Gastrocnemius medialis (tissue), 4 donors: Measurements from ENCODE around the gene C1orf94. TPM values are rescaled to one million over a fixed set of nuclear protein-coding genes. Genes with fewer than 3 reads are reported as not detected.

Experiments used
- ATAC-seq, 2 donors: fragments of 150-250 bp; one replicate each; pipeline ENCODE4 v1.9.1; 2016
- DNase-seq, 2 donors: peaks; one replicate each; pipeline ENCODE4 v3.0.0-alpha.2; 2019
- H3K27ac ChIP-seq, 4 donors: fragments of 200-600 bp; sonication (generic); 1 replicate in 1 of 4; 2 replicates in 3 of 4; pipeline ENCODE4 v1.5.1; 2016 to 2018; ENCODE audit warnings: mild to moderate bottlenecking in 2 of 4, moderate library complexity in 1 of 4
- H3K27me3 ChIP-seq, 3 donors: fragments of 200-600 bp; sonication (generic) in 2 of 3; 1 replicate in 1 of 3; 2 replicates in 2 of 3; pipeline versions ENCODE4 v1.5.1 to v1.6.0; 2016 to 2019; ENCODE audit warnings: mild to moderate bottlenecking in 1 of 3, moderate library complexity in 1 of 3
- H3K36me3 ChIP-seq, 2 donors: fragments of 200-600 bp; sonication (generic) in 1 of 2; one replicate each; pipeline ENCODE4 v1.5.1; 2017 to 2018
- H3K4me1 ChIP-seq, 2 donors: fragments of 200-600 bp; sonication (generic) in 1 of 2; one replicate each; pipeline ENCODE4 v1.5.1; 2016 to 2017; ENCODE audit warnings: mild to moderate bottlenecking in 2 of 2
- H3K4me3 ChIP-seq, 4 donors: fragments of 200-600 bp; sonication (generic) in 3 of 4; 1 replicate in 1 of 4; 2 replicates in 3 of 4; pipeline ENCODE4 v1.5.1; 2016 to 2019; ENCODE audit warnings: mild to moderate bottlenecking in 2 of 4
- H3K9me3 ChIP-seq, 3 donors: fragments of 200-600 bp; sonication (generic) in 2 of 3; 1 replicate in 1 of 3; 2 replicates in 2 of 3; pipeline ENCODE4 v1.5.1; 2016 to 2019
- POLR2A ChIP-seq, 2 donors: fragments of 450-650 bp; IDR thresholded peaks; one replicate each; pipeline ENCODE4 v1.6.1; 2017; ENCODE audit warnings: antibody characterized with exemption in 2 of 2, mild to moderate bottlenecking in 2 of 2, moderate library complexity in 2 of 2
- in situ Hi-C, 4 donors: fragments of 200-750 bp; cut with MboI; loops; one replicate each; pipeline versions ENCODE4 v1.15.0 to v1.8.0; 2017; ENCODE audit warnings: low sequenced_read_pairs in 4 of 4
- intact Hi-C: fragments of 100-400 bp; cut with DNase I; formaldehyde crosslinking; loops from one replicate; pipeline ENCODE4 v1.15.1; 2023; ENCODE audit warnings: low total_unique reads
- total RNA-seq, 4 donors: library from RNA; depleted of rRNA; stranded (reverse); fragments of >200 nt; gene quantifications; one replicate each; pipeline versions ENCODE4 v1.1.0 to v1.2.3, GENCODE V29; 2016
- TF ChIP-seq, protein P1 (sequence below), 5 experiments: fragments of 450-650 bp in 3 of 5; fragments of 200-600 bp in 2 of 5; sonication (generic) in 2 of 5; IDR thresholded peaks in 4 of 5; conservative IDR thresholded peaks in 1 of 5; 1 replicate in 4 of 5; 2 replicates in 1 of 5; pipeline ENCODE4 v1.5.1; 2016 to 2019; ENCODE audit warnings: antibody characterized with exemption in 5 of 5, mild to moderate bottlenecking in 3 of 5, moderate library complexity in 3 of 5

The C1orf94 gene
- total RNA-seq, 4 donors from 2014 or later = not detected

DNA sequence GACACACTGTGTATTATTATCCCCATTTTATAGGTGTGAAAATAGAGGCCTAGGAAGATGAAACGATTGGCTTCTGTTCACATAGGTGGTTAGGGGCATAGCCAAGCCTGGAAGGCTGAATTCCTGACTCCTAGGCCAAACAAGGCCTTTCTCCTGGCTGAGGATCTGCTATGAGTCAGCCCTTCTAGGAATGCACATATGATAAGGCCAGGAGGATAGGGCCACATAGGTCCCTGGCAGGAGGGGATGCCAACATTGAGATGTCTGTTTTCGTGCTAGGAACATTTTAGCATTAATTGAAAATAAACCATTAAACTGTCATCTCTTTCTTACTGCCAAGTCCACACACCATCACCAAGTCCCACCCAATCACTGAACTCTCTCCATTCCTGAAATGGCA is 20.8 kb upstream of the C1orf94 start:
- no peak for ATAC-seq
- H3K4me3 ChIP-seq = no peak overlapping the region
- no peak for DNase-seq
- H3K4me1 ChIP-seq = no peaks in the 10 kb centered on the region
- H3K9me3 ChIP-seq = no peaks in the 10 kb centered on the region
- no peak overlapping the region for H3K27ac ChIP-seq
- in situ Hi-C loops = loop anchor here in 1 of 4 donors (25.0 kb wide), 2 partner anchors 419 to 519 kb away; no protein-coding TSS in a partner anchor
- H3K36me3 ChIP-seq = no peaks in the 10 kb centered on the region
- intact Hi-C loops = no loop called here
- TF ChIP-seq, protein P1, sequence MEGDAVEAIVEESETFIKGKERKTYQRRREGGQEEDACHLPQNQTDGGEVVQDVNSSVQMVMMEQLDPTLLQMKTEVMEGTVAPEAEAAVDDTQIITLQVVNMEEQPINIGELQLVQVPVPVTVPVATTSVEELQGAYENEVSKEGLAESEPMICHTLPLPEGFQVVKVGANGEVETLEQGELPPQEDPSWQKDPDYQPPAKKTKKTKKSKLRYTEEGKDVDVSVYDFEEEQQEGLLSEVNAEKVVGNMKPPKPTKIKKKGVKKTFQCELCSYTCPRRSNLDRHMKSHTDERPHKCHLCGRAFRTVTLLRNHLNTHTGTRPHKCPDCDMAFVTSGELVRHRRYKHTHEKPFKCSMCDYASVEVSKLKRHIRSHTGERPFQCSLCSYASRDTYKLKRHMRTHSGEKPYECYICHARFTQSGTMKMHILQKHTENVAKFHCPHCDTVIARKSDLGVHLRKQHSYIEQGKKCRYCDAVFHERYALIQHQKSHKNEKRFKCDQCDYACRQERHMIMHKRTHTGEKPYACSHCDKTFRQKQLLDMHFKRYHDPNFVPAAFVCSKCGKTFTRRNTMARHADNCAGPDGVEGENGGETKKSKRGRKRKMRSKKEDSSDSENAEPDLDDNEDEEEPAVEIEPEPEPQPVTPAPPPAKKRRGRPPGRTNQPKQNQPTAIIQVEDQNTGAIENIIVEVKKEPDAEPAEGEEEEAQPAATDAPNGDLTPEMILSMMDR (IDR thresholded peaks at IDR 0.05 in 4 of 5, conservative IDR thresholded peaks at IDR 0.05 in 1 of 5) = no peak
- TF ChIP-seq POLR2A (IDR thresholded peaks at IDR 0.05) = no peak
- peaks cover 0 to 2% (median 0%) of the 10 kb centered on the region in 3 donors for H3K27me3 ChIP-seq

DNA sequence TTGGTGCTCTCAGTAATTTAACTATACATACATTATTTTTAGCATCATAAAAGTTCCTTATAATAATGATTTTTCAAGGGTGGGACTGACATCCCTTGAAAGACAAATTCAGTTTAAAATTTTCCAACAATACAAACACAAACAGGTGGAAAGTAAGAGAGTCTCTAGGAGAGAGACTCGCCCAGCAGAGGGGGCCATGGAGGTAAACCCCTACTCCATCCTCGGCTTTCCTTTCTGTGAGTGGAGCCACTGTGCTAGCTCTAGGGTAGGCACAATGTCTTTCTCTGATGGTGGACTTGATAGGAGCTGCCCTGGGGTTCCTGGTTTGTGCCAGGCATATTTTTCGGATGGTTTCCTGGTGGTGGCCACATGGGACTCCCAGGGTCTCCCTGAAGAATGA is 20.0 kb upstream of the C1orf94 start:
- Histone ChIP-seq H3K4me1 (no peaks in the 10 kb centered on the region), H3K27ac (no peak overlapping the region), H3K36me3 (no peaks in the 10 kb centered on the region), H3K4me3 (no peak overlapping the region), H3K27me3 (peaks cover 2 to 10% (median 8%) of the 10 kb centered on the region in 3 donors), H3K9me3 (no peaks in the 10 kb centered on the region)
- DNase-seq = no peak
- intact Hi-C loops = no loop called here
- ATAC-seq = no peak
- in situ Hi-C loops = loop anchor here in 1 of 4 donors (25.0 kb wide), 2 partner anchors 419 to 519 kb away; no protein-coding TSS in a partner anchor
- no peak for TF ChIP-seq POLR2A (IDR thresholded peaks at IDR 0.05)
- TF ChIP-seq, protein P1 (IDR thresholded peaks at IDR 0.05 in 4 of 5, conservative IDR thresholded peaks at IDR 0.05 in 1 of 5) = no peak

GRCh38 chr1:34162852-34163766 is 13.6 kb upstream of the C1orf94 start:
- in situ Hi-C loops = loop anchor here in 1 of 4 donors (25.0 kb wide), 2 partner anchors 426 to 526 kb away; no protein-coding TSS in a partner anchor
- DNase-seq (peak; percentile 8 to 17), ATAC-seq (peak; percentile 58 to 68)

GRCh38 chr1:34163792-34164731 is 12.6 kb upstream of the C1orf94 start:
- Histone ChIP-seq H3K36me3 (no peaks in the 10 kb centered on the region), H3K4me3 (peak overlapping the region; percentile 27 to 49 (median 43)), H3K27ac (no peak overlapping the region), H3K9me3 (no peaks in the 10 kb centered on the region), H3K4me1 (peaks cover 10 to 11% of the 10 kb centered on the region in 2 donors), H3K27me3 (peaks cover 48 to 66% (median 66%) of the 10 kb centered on the region in 3 donors)
- intact Hi-C loops = loop anchor here (5.0 kb wide), 1 partner anchor 532 kb away; no protein-coding TSS in a partner anchor
- ATAC-seq = no peak
- DNase-seq = no peak
- in situ Hi-C loops = loop anchor here in 1 of 4 donors (25.0 kb wide), 2 partner anchors 427 to 527 kb away; no protein-coding TSS in a partner anchor
- TF ChIP-seq, protein P1 (IDR thresholded peaks at IDR 0.05 in 4 of 5, conservative IDR thresholded peaks at IDR 0.05 in 1 of 5) = no peak
- TF ChIP-seq POLR2A (IDR thresholded peaks at IDR 0.05) = no peak

More at GRCh38 chr1:34162852-34163766, 13.6 kb upstream of the C1orf94 start:
- Histone ChIP-seq H3K36me3 (no peaks in the 10 kb centered on the region), H3K4me3 (peak overlapping the region; percentile 27 to 49 (median 43)), H3K27me3 (peaks cover 48 to 65% (median 63%) of the 10 kb centered on the region in 3 donors), H3K4me1 (peaks cover 10 to 11% of the 10 kb centered on the region in 2 donors), H3K27ac (no peak overlapping the region), H3K9me3 (no peaks in the 10 kb centered on the region)
- intact Hi-C loops = loop anchor here (5.0 kb wide), 1 partner anchor 531 kb away; no protein-coding TSS in a partner anchor
- no peak for TF ChIP-seq POLR2A (IDR thresholded peaks at IDR 0.05)
- TF ChIP-seq, protein P1 (IDR thresholded peaks at IDR 0.05 in 4 of 5, conservative IDR thresholded peaks at IDR 0.05 in 1 of 5) = peak in 4 of 5 experiments; percentile 3 to 41 (median 32)
